ENCODE data around the gene ELFN1. TPM values are rescaled to one million over a fixed set of nuclear protein-coding genes. Genes with fewer than 3 reads are reported as not detected.
"Not testable (repeated sequence)": the region's sequence is repeated elsewhere in the genome, so short reads cannot be mapped to it uniquely, and the experiment has no call there.

The ELFN1 gene
- total RNA-seq, 1 donor from 2014 or later: 0.71 TPM

- no peak for TF ChIP-seq CTCF (IDR thresholded peaks at IDR 0.05; ENCODE audit: insufficient read depth, low read length, poor library complexity, severe bottlenecking)
- no peak for DNase-seq (ENCODE audit: low read depth)
- H3K27me3 ChIP-seq (ENCODE audit: control insufficient read depth, insufficient read depth, low read length): no peaks in the 10 kb centered on the region
- no peaks in the 10 kb centered on the region for H3K36me3 ChIP-seq (ENCODE audit: control insufficient read depth, insufficient read depth, low read length)
- H3K4me3 ChIP-seq (ENCODE audit: low read depth, low read length): no peak overlapping the region
Observed at GRCh38 chr7:1762238-1762945, 92.3 kb downstream of the ELFN1 start.

- no peak overlapping the region for H3K4me3 ChIP-seq (ENCODE audit: low read depth, low read length)
- no peaks in the 10 kb centered on the region for H3K36me3 ChIP-seq (ENCODE audit: control insufficient read depth, insufficient read depth, low read length)
- no peaks in the 10 kb centered on the region for H3K27me3 ChIP-seq (ENCODE audit: control insufficient read depth, insufficient read depth, low read length)
- no peak for DNase-seq (ENCODE audit: low read depth)
- TF ChIP-seq CTCF (IDR thresholded peaks at IDR 0.05; ENCODE audit: insufficient read depth, low read length, poor library complexity, severe bottlenecking): no peak
Observed at GRCh38 chr7:1763033-1763432, 93.0 kb downstream of the ELFN1 start.

- not testable (repeated sequence) for H3K36me3 ChIP-seq (ENCODE audit: control insufficient read depth, insufficient read depth, low read length); H3K4me3 ChIP-seq (ENCODE audit: low read depth, low read length); DNase-seq (ENCODE audit: low read depth); H3K27me3 ChIP-seq (ENCODE audit: control insufficient read depth, insufficient read depth, low read length)
Observed at GRCh38 chr7:1763911-1764310, 93.8 kb downstream of the ELFN1 start.

- TF ChIP-seq CTCF (IDR thresholded peaks at IDR 0.05; ENCODE audit: insufficient read depth, low read length, poor library complexity, severe bottlenecking): no peak
- Histone ChIP-seq H3K4me3 (ENCODE audit: low read depth, low read length) (no peak overlapping the region), H3K36me3 (ENCODE audit: control insufficient read depth, insufficient read depth, low read length) (no peaks in the 10 kb centered on the region), H3K27me3 (ENCODE audit: control insufficient read depth, insufficient read depth, low read length) (no peaks in the 10 kb centered on the region)
- DNase-seq (ENCODE audit: low read depth): no peak
Observed at GRCh38 chr7:1765336-1765735, 95.3 kb downstream of the ELFN1 start.

GRCh38 chr7:1767524-1767923 is 97.4 kb downstream of the ELFN1 start:
- H3K27me3 ChIP-seq (ENCODE audit: control insufficient read depth, insufficient read depth, low read length): no peaks in the 10 kb centered on the region
- TF ChIP-seq CTCF (IDR thresholded peaks at IDR 0.05; ENCODE audit: insufficient read depth, low read length, poor library complexity, severe bottlenecking): no peak
- H3K36me3 ChIP-seq (ENCODE audit: control insufficient read depth, insufficient read depth, low read length): no peaks in the 10 kb centered on the region
- DNase-seq (ENCODE audit: low read depth): no peak
- no peak overlapping the region for H3K4me3 ChIP-seq (ENCODE audit: low read depth, low read length)

GRCh38 chr7:1768832-1769231 is 98.8 kb downstream of the ELFN1 start:
- DNase-seq (ENCODE audit: low read depth): no peak
- H3K27me3 ChIP-seq (ENCODE audit: control insufficient read depth, insufficient read depth, low read length): no peaks in the 10 kb centered on the region
- H3K36me3 ChIP-seq (ENCODE audit: control insufficient read depth, insufficient read depth, low read length): no peaks in the 10 kb centered on the region
- H3K4me3 ChIP-seq (ENCODE audit: low read depth, low read length): no peak overlapping the region
- TF ChIP-seq CTCF (IDR thresholded peaks at IDR 0.05; ENCODE audit: insufficient read depth, low read length, poor library complexity, severe bottlenecking): no peak
